ENCODE results near the gene VSTM4.

Gene VSTM4

GRCh38 chr10:49021685-49022084 lies 93.6 kb downstream of the VSTM4 start:
- no peak for FAIRE-seq
- no peak for DNase-seq (ENCODE audit: insufficient read length, low spot score)
- no peak for TF ChIP-seq POLR2AphosphoS5 (IDR thresholded peaks at IDR 0.05; ENCODE audit: low read depth, low read length)
- TF ChIP-seq SPI1 (IDR thresholded peaks at IDR 0.05; ENCODE audit: low read depth, low read length) = no peak
- TF ChIP-seq PAX5 (IDR thresholded peaks at IDR 0.05; ENCODE audit: insufficient read depth, low read length, severe bottlenecking) = no peak
- no peak for TF ChIP-seq POLR2A (IDR thresholded peaks at IDR 0.05; ENCODE audit: low read depth, low read length)
- TF ChIP-seq POU2F2 (IDR thresholded peaks at IDR 0.05; ENCODE audit: low read depth, low read length) = no peak
- no peak for TF ChIP-seq TAF1 (IDR thresholded peaks at IDR 0.05; ENCODE audit: low read depth, low read length)

- TF ChIP-seq POU2F2 (IDR thresholded peaks at IDR 0.05; ENCODE audit: low read depth, low read length) = no peak
- FAIRE-seq (no peak), DNase-seq (ENCODE audit: insufficient read length, low spot score) (no peak)
Observed at GRCh38 chr10:49015700-49016099, 99.6 kb downstream of the VSTM4 start.

- DNase-seq (ENCODE audit: insufficient read length, low spot score) = no peak
- no peak for TF ChIP-seq POU2F2 (IDR thresholded peaks at IDR 0.05; ENCODE audit: low read depth, low read length)
- TF ChIP-seq PAX5 (IDR thresholded peaks at IDR 0.05; ENCODE audit: insufficient read depth, low read length, severe bottlenecking) = no peak
- no peak for TF ChIP-seq POLR2A (IDR thresholded peaks at IDR 0.05; ENCODE audit: low read depth, low read length)
- TF ChIP-seq POLR2AphosphoS5 (IDR thresholded peaks at IDR 0.05; ENCODE audit: low read depth, low read length) = no peak
- no peak for TF ChIP-seq SPI1 (IDR thresholded peaks at IDR 0.05; ENCODE audit: low read depth, low read length)
- no peak for TF ChIP-seq TAF1 (IDR thresholded peaks at IDR 0.05; ENCODE audit: low read depth, low read length)
- no peak for FAIRE-seq
Observed at GRCh38 chr10:49012603-49013002, 102.7 kb downstream of the VSTM4 start.

DNA sequence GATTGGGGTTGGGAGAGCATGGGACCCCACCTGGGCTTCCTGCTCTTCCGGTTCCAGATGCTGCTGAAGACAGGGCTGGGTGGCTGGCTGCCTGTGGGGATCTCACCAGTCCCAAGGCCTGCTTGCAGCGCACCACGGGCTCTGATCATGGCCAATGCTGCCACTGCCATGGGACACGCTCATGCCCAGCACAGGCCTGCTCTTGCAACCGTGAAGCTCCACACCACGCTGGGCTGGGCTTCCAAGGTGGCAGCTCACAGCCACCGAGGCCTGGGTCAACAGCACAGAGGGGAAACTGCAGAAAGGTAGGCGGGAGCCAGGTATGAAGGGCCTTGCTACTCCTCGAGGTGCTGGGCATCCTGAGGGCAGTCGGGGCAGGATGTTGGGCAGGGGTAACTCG lies 103.6 kb downstream of the VSTM4 start:
- no peak for TF ChIP-seq POLR2A (IDR thresholded peaks at IDR 0.05; ENCODE audit: low read depth, low read length)
- DNase-seq (ENCODE audit: insufficient read length, low spot score) (no peak), FAIRE-seq (no peak)

- no peak for FAIRE-seq
- TF ChIP-seq TAF1 (IDR thresholded peaks at IDR 0.05; ENCODE audit: low read depth, low read length) (no peak), PAX5 (IDR thresholded peaks at IDR 0.05; ENCODE audit: insufficient read depth, low read length, severe bottlenecking) (no peak), POU2F2 (IDR thresholded peaks at IDR 0.05; ENCODE audit: low read depth, low read length) (no peak), SPI1 (IDR thresholded peaks at IDR 0.05; ENCODE audit: low read depth, low read length) (no peak), POLR2A (IDR thresholded peaks at IDR 0.05; ENCODE audit: low read depth, low read length) (no peak), POLR2AphosphoS5 (IDR thresholded peaks at IDR 0.05; ENCODE audit: low read depth, low read length) (no peak)
- DNase-seq (ENCODE audit: insufficient read length, low spot score) = no peak
Observed at GRCh38 chr10:49010865-49011264, 104.5 kb downstream of the VSTM4 start.

DNA sequence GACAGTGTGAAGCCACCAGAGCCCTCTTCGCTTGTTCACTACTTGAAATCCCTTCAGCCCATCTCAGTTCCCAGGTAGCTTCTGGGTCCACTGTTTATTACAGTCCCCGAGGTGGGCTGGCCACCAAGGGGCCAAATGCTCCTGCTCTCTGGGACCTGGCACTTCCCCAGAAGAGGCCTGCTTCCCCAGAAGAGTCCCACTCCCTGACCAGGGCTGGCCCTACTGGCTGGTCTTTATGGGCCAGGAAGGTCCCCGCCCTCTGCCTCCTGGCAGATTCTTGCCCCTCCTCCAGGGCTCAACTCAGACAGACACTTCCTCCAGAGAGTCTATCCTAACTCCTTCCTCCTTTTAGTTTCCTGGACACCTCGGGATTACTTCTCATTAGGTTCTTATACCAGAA lies 105.0 kb downstream of the VSTM4 start:
- TF ChIP-seq POLR2AphosphoS5 (IDR thresholded peaks at IDR 0.05; ENCODE audit: low read depth, low read length) = no peak
- TF ChIP-seq POU2F2 (IDR thresholded peaks at IDR 0.05; ENCODE audit: low read depth, low read length) = no peak
- TF ChIP-seq POLR2A (IDR thresholded peaks at IDR 0.05; ENCODE audit: low read depth, low read length) = no peak
- no peak for TF ChIP-seq SPI1 (IDR thresholded peaks at IDR 0.05; ENCODE audit: low read depth, low read length)
- no peak for TF ChIP-seq TAF1 (IDR thresholded peaks at IDR 0.05; ENCODE audit: low read depth, low read length)
- no peak for TF ChIP-seq PAX5 (IDR thresholded peaks at IDR 0.05; ENCODE audit: insufficient read depth, low read length, severe bottlenecking)
- DNase-seq (ENCODE audit: insufficient read length, low spot score) = no peak
- no peak for FAIRE-seq

- no peak for DNase-seq (ENCODE audit: insufficient read length, low spot score)
- no peak for FAIRE-seq
- TF ChIP-seq PAX5 (IDR thresholded peaks at IDR 0.05; ENCODE audit: insufficient read depth, low read length, severe bottlenecking) (no peak), SPI1 (IDR thresholded peaks at IDR 0.05; ENCODE audit: low read depth, low read length) (no peak), TAF1 (IDR thresholded peaks at IDR 0.05; ENCODE audit: low read depth, low read length) (no peak), POU2F2 (IDR thresholded peaks at IDR 0.05; ENCODE audit: low read depth, low read length) (no peak), POLR2A (IDR thresholded peaks at IDR 0.05; ENCODE audit: low read depth, low read length) (no peak), POLR2AphosphoS5 (IDR thresholded peaks at IDR 0.05; ENCODE audit: low read depth, low read length) (no peak)
Observed at GRCh38 chr10:49009199-49009979, 105.9 kb downstream of the VSTM4 start.

GRCh38 chr10:49008505-49009198 lies 106.7 kb downstream of the VSTM4 start:
- DNase-seq (ENCODE audit: insufficient read length, low spot score) (no peak), FAIRE-seq (no peak)
- no peak for TF ChIP-seq TAF1 (IDR thresholded peaks at IDR 0.05; ENCODE audit: low read depth, low read length)
- TF ChIP-seq POU2F2 (IDR thresholded peaks at IDR 0.05; ENCODE audit: low read depth, low read length) = no peak
- TF ChIP-seq POLR2A (IDR thresholded peaks at IDR 0.05; ENCODE audit: low read depth, low read length) = no peak
- no peak for TF ChIP-seq POLR2AphosphoS5 (IDR thresholded peaks at IDR 0.05; ENCODE audit: low read depth, low read length)
- no peak for TF ChIP-seq PAX5 (IDR thresholded peaks at IDR 0.05; ENCODE audit: insufficient read depth, low read length, severe bottlenecking)
- no peak for TF ChIP-seq SPI1 (IDR thresholded peaks at IDR 0.05; ENCODE audit: low read depth, low read length)

DNA sequence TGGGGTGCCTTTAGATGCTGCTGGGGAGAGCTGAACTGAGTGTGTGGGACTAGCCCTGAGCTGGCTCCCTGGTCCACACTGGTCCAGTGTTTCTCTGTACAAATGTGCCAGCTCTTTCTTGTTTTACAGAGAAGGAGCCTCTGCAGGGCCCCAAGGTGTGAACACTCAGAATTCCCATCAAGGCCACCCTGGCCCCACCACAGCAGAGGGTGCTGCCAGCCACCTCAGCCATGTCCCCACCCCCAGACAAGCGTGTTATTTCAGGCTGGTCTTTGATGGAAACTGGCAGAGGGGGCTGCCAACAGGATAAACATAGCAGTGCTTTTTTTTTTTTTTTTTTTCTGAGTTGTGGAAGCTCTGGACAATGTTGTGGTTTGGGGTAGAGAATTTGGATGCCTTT lies 107.2 kb downstream of the VSTM4 start:
- no peak for TF ChIP-seq SPI1 (IDR thresholded peaks at IDR 0.05; ENCODE audit: low read depth, low read length)
- TF ChIP-seq PAX5 (IDR thresholded peaks at IDR 0.05; ENCODE audit: insufficient read depth, low read length, severe bottlenecking) = no peak
- TF ChIP-seq TAF1 (IDR thresholded peaks at IDR 0.05; ENCODE audit: low read depth, low read length) = no peak
- TF ChIP-seq POLR2A (IDR thresholded peaks at IDR 0.05; ENCODE audit: low read depth, low read length) = no peak
- no peak for TF ChIP-seq POLR2AphosphoS5 (IDR thresholded peaks at IDR 0.05; ENCODE audit: low read depth, low read length)
- no peak for TF ChIP-seq POU2F2 (IDR thresholded peaks at IDR 0.05; ENCODE audit: low read depth, low read length)
- no peak for DNase-seq (ENCODE audit: insufficient read length, low spot score)
- no peak for FAIRE-seq

DNA sequence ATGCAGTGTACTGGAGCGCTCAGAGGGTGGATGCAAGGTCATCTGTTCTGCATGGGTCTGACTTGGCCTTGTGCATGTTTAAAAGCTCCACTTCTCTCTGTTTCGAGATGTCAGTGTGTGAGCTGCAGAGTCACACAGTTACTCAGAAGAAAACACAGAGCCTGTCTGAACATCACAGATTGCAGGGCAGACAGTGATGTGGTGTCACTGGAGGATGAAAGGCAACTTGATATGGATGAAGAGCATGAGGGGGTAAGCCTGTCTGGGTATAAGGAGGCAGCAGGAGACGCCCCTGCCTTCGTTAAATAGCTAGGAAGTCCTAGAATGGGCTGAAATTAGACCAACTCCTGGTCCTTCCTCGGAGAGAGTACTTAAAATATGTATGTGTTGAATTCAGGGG lies 108.2 kb downstream of the VSTM4 start:
- no peak for TF ChIP-seq POLR2AphosphoS5 (IDR thresholded peaks at IDR 0.05; ENCODE audit: low read depth, low read length)
- no peak for TF ChIP-seq PAX5 (IDR thresholded peaks at IDR 0.05; ENCODE audit: insufficient read depth, low read length, severe bottlenecking)
- TF ChIP-seq TAF1 (IDR thresholded peaks at IDR 0.05; ENCODE audit: low read depth, low read length) = no peak
- no peak for TF ChIP-seq POU2F2 (IDR thresholded peaks at IDR 0.05; ENCODE audit: low read depth, low read length)
- no peak for TF ChIP-seq POLR2A (IDR thresholded peaks at IDR 0.05; ENCODE audit: low read depth, low read length)
- no peak for TF ChIP-seq SPI1 (IDR thresholded peaks at IDR 0.05; ENCODE audit: low read depth, low read length)
- FAIRE-seq = no peak

More for the DNA sequence above, 108.2 kb downstream of the VSTM4 start:
- no peak for DNase-seq (ENCODE audit: insufficient read length, low spot score)
